HepG2 (cell line): ENCODE measurements around the gene DEPDC5. TPM values are rescaled to one million over a fixed set of nuclear protein-coding genes. Genes with fewer than 3 reads are reported as not detected.
A peak's percentile ranks its signal among the peaks of the same experiment; 100 is the strongest.

Experiments used
- ATRX ChIP-seq: sonication (generic); formaldehyde crosslinking; IDR thresholded peaks from 2 replicates; pipeline ENCODE4 v1.4.0; 2020; ENCODE audit warnings: missing genetic modification reagents, borderline replicate concordance
- BHLHE40 ChIP-seq: IDR thresholded peaks from 2 replicates; pipeline ENCODE4 v1.6.1; 2011; ENCODE audit warnings: low read length, improper control_type of control experiment
- CENPX ChIP-seq: sonication (generic); formaldehyde crosslinking; IDR thresholded peaks from 2 replicates; pipeline ENCODE4 v1.9.0; 2021; ENCODE audit warnings: mild to moderate bottlenecking, missing genetic modification reagents, moderate library complexity
- GTF3A ChIP-seq: sonication (generic); formaldehyde crosslinking; conservative IDR thresholded peaks from 2 replicates; pipeline ENCODE4 v1.4.0; 2020; ENCODE audit warnings: mild to moderate bottlenecking, missing genetic modification reagents
- HNRNPUL1 ChIP-seq: fragments of 200-400 bp; formaldehyde crosslinking; IDR thresholded peaks from 2 replicates; pipeline ENCODE4 v1.6.1; 2017; ENCODE audit warnings: low read depth, mild to moderate bottlenecking, low read length, moderate library complexity
- MXD4 ChIP-seq: IDR thresholded peaks from 2 replicates; pipeline ENCODE4 v1.6.1; 2016; ENCODE audit warnings: mild to moderate bottlenecking, missing biosample characterization, missing genetic modification reagents
- POLR2AphosphoS5 ChIP-seq: IDR thresholded peaks from 2 replicates; pipeline ENCODE4 v1.6.1; 2012; ENCODE audit warnings: low read depth, low read length
- PRDM10 ChIP-seq: sonication (generic); formaldehyde crosslinking; IDR thresholded peaks from 2 replicates; pipeline ENCODE4 v1.4.0; 2020; ENCODE audit warnings: low read depth, missing genetic modification reagents
- THYN1 ChIP-seq: sonication (generic); formaldehyde crosslinking; IDR thresholded peaks from 2 replicates; pipeline ENCODE4 v1.8.1; 2023; ENCODE audit warnings: low read depth, mild to moderate bottlenecking, moderate library complexity, missing genetic modification reagents, borderline replicate concordance
- TP53 ChIP-seq: sonication (generic); formaldehyde crosslinking; conservative IDR thresholded peaks from 2 replicates; pipeline ENCODE4 v1.4.0; 2020; ENCODE audit warnings: missing genetic modification reagents
- TSC22D2 ChIP-seq: sonication (generic); formaldehyde crosslinking; IDR thresholded peaks from 2 replicates; pipeline ENCODE4 v1.5.1; 2020; ENCODE audit warnings: missing genetic modification reagents, mild to moderate bottlenecking, borderline replicate concordance
- ZNF160 ChIP-seq: sonication (generic); formaldehyde crosslinking; IDR thresholded peaks from 2 replicates; pipeline ENCODE4 v1.8.0; 2022; ENCODE audit warnings: mild to moderate bottlenecking, inconsistent platforms, missing genetic modification reagents
- ZSCAN22 ChIP-seq: sonication (generic); formaldehyde crosslinking; IDR thresholded peaks from 2 replicates; pipeline ENCODE4 v1.4.0; 2020; ENCODE audit warnings: mild to moderate bottlenecking, missing genetic modification reagents
- ZSCAN9 ChIP-seq: IDR thresholded peaks from 2 replicates; pipeline ENCODE4 v1.6.1; 2016; ENCODE audit warnings: borderline replicate concordance
- polyA plus RNA-seq, 8 experiments: library from polyadenylated mRNA; depleted of rRNA in 3 of 8; stranded (reverse) in 7 of 8; unstranded in 1 of 8; fragments of >200 nt; fragmentation: Illumina TruSeq in 4 of 8; extraction: Trizol in 4 of 8; gene quantifications; 2 replicates each; pipeline versions ENCODE4 v1.2.1 to v1.2.3, GENCODE V29; 2011 to 2016; ENCODE audit warnings: low read depth in 4 of 8, missing spikeins in 1 of 8, mixed read lengths in 1 of 8; ENCODE audit not compliant: insufficient read depth in 1 of 8
- total RNA-seq, 5 experiments: library from RNA; depleted of rRNA; stranded (reverse); fragments of >200 nt; fragmentation: Illumina TruSeq; extraction: Trizol; gene quantifications; 2 replicates each; pipeline ENCODE4 v1.2.3, GENCODE V29; 2016; ENCODE audit warnings: low read depth in 1 of 5
- TF ChIP-seq, protein P1 (sequence below): sonication (generic); formaldehyde crosslinking; IDR thresholded peaks from 2 replicates; pipeline ENCODE4 v1.5.0; 2020; ENCODE audit warnings: mild to moderate bottlenecking, missing genetic modification reagents
- TF ChIP-seq, protein P2 (sequence below): sonication (generic); formaldehyde crosslinking; IDR thresholded peaks from 2 replicates; pipeline ENCODE4 v1.8.1; 2023; ENCODE audit warnings: mild to moderate bottlenecking, missing genetic modification reagents, borderline replicate concordance
- TF ChIP-seq, protein P3 (sequence below): sonication (generic); formaldehyde crosslinking; IDR thresholded peaks from 2 replicates; pipeline ENCODE4 v1.8.0; 2022; ENCODE audit warnings: mild to moderate bottlenecking, missing genetic modification reagents, moderate library complexity
- TF ChIP-seq, protein P4 (sequence below): sonication (generic); formaldehyde crosslinking; IDR thresholded peaks from 2 replicates; pipeline ENCODE4 v1.8.0; 2022; ENCODE audit warnings: missing genetic modification reagents, low read depth, mild to moderate bottlenecking, borderline replicate concordance
- TF ChIP-seq, protein P5 (sequence below): sonication (generic); formaldehyde crosslinking; IDR thresholded peaks from 2 replicates; pipeline ENCODE4 v1.5.1; 2020; ENCODE audit warnings: mild to moderate bottlenecking, moderate library complexity, missing genetic modification reagents

The DEPDC5 gene
- total and polyA plus RNA-seq, 2 of the 13 experiments (the other 11 are each of a cell fraction or from before 2014, with no cell fraction given) = 9.8 to 12.4 TPM

DNA sequence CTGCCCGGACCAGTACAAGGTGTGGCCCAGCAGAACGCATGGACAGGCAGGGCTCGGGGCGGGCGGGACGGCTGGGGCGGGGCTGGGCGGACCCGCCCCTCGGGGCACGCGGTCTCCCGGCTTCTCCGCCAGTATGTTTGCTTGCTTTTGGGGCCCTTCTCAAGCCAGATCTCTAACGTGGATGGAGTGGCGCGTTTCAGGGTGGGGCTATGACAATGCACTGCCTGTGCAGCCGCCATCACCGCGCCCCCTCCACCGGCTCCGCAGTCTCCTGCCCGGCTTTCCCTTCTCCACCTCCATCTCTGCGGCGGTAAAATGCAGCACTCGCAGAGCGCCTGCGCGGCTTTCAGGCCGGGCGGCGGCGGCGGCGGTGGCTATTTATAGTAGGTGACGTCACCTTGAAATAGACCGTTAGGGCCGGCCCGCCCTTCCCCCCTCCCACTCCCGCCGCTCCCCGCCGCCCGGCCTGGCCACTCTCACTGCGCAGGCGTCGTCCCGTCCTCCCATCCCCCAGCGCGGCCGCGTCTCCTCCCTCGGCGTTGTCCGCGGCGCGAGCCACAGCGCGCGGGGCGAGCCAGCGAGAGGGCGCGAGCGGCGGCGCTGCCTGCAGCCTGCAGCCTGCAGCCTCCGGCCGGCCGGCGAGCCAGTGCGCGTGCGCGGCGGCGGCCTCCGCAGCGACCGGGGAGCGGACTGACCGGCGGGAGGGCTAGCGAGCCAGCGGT is 190.3 kb downstream of the DEPDC5 start, which contains the start of gene YWHAH (continued):
- TF ChIP-seq TP53 (CRISPR knock-in tag) (no peak), THYN1 (CRISPR knock-in tag) (no peak), ATRX (CRISPR knock-in tag) (no peak), GTF3A (CRISPR knock-in tag) (no peak), TSC22D2 (CRISPR knock-in tag) (0 out of 2 replicates have a peak, but pooled peaks have one; percentile 55), ZNF160 (CRISPR knock-in tag) (no peak), MXD4 (peak; percentile 72; the same call in 1 of the 2 replicates), ZSCAN22 (CRISPR knock-in tag) (no peak), CENPX (CRISPR knock-in tag) (no peak), HNRNPUL1 (no peak), BHLHE40 (0 out of 2 replicates have a peak, but pooled peaks have one; percentile 4), ZSCAN9 (CRISPR knock-in tag) (peak; percentile 62; the same call in 1 of the 2 replicates), PRDM10 (CRISPR knock-in tag) (no peak), POLR2AphosphoS5 (peak; percentile 59; the same call in 1 of the 2 replicates)
- TF ChIP-seq, protein P1, sequence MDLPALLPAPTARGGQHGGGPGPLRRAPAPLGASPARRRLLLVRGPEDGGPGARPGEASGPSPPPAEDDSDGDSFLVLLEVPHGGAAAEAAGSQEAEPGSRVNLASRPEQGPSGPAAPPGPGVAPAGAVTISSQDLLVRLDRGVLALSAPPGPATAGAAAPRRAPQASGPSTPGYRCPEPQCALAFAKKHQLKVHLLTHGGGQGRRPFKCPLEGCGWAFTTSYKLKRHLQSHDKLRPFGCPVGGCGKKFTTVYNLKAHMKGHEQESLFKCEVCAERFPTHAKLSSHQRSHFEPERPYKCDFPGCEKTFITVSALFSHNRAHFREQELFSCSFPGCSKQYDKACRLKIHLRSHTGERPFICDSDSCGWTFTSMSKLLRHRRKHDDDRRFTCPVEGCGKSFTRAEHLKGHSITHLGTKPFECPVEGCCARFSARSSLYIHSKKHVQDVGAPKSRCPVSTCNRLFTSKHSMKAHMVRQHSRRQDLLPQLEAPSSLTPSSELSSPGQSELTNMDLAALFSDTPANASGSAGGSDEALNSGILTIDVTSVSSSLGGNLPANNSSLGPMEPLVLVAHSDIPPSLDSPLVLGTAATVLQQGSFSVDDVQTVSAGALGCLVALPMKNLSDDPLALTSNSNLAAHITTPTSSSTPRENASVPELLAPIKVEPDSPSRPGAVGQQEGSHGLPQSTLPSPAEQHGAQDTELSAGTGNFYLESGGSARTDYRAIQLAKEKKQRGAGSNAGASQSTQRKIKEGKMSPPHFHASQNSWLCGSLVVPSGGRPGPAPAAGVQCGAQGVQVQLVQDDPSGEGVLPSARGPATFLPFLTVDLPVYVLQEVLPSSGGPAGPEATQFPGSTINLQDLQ = no peak
- TF ChIP-seq, protein P2, sequence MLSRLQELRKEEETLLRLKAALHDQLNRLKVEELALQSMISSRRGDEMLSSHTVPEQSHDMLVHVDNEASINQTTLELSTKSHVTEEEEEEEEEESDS (CRISPR knock-in tag) = no peak
- TF ChIP-seq, protein P3, sequence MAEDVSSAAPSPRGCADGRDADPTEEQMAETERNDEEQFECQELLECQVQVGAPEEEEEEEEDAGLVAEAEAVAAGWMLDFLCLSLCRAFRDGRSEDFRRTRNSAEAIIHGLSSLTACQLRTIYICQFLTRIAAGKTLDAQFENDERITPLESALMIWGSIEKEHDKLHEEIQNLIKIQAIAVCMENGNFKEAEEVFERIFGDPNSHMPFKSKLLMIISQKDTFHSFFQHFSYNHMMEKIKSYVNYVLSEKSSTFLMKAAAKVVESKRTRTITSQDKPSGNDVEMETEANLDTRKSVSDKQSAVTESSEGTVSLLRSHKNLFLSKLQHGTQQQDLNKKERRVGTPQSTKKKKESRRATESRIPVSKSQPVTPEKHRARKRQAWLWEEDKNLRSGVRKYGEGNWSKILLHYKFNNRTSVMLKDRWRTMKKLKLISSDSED (CRISPR knock-in tag) = no peak
- TF ChIP-seq, protein P4, sequence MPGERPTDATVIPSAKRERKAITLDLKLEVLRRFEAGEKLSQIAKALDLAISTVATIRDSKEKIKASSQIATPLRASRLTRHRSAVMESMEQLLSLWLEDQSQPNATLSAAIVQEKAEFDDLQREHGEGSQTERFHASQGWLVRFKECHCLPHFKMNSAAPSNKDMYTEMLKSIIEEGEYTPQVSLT (CRISPR knock-in tag) = no peak
- TF ChIP-seq, protein P5, sequence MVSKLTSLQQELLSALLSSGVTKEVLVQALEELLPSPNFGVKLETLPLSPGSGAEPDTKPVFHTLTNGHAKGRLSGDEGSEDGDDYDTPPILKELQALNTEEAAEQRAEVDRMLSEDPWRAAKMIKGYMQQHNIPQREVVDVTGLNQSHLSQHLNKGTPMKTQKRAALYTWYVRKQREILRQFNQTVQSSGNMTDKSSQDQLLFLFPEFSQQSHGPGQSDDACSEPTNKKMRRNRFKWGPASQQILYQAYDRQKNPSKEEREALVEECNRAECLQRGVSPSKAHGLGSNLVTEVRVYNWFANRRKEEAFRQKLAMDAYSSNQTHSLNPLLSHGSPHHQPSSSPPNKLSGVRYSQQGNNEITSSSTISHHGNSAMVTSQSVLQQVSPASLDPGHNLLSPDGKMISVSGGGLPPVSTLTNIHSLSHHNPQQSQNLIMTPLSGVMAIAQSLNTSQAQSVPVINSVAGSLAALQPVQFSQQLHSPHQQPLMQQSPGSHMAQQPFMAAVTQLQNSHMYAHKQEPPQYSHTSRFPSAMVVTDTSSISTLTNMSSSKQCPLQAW = 0 out of 2 replicates have a peak, but pooled peaks have one; percentile 35
